ENCODE data around the gene CUTA. TPM values are rescaled to one million over a fixed set of nuclear protein-coding genes. Genes with fewer than 3 reads are reported as not detected.
A peak's percentile ranks its signal among the peaks of the same experiment; 100 is the strongest.

The CUTA gene
- total and polyA plus RNA-seq, 2 of the 13 experiments (the other 11 are each of a cell fraction or from before 2014, with no cell fraction given), result 170 to 180 TPM

GRCh38 chr6:33425668-33426577, 8.0 kb upstream of the CUTA start (continued):
- no peak for TF ChIP-seq ZNF280D (CRISPR knock-in tag; IDR thresholded peaks at IDR 0.05)
- no peak; the same call in 1 of the 2 replicates for TF ChIP-seq BORCS8-MEF2B (CRISPR knock-in tag; IDR thresholded peaks at IDR 0.05)
- TF ChIP-seq GABPA (IDR thresholded peaks at IDR 0.05; ENCODE audit: low read depth, low read length), result no peak; the same call in 1 of the 2 replicates
- TF ChIP-seq GABPA (CRISPR knock-in tag; IDR thresholded peaks at IDR 0.05; ENCODE audit: low read depth), result peak; percentile 27; the same call in 1 of the 2 replicates
- TF ChIP-seq ZSCAN20 (CRISPR knock-in tag; IDR thresholded peaks at IDR 0.05; ENCODE audit: borderline replicate concordance), result no peak
- TF ChIP-seq GATAD2A (CRISPR knock-in tag; IDR thresholded peaks at IDR 0.05), result no peak
- TF ChIP-seq ZMYM3 (CRISPR knock-in tag; IDR thresholded peaks at IDR 0.05), result peak; percentile 16; the same call in 1 of the 2 replicates
- no peak; the same call in 1 of the 2 replicates for TF ChIP-seq NFKBIZ (CRISPR knock-in tag; IDR thresholded peaks at IDR 0.05)
- peak; percentile 44; the same call in 1 of the 2 replicates for TF ChIP-seq KDM4B (CRISPR knock-in tag; IDR thresholded peaks at IDR 0.05)
- no peak for TF ChIP-seq STAT6 (CRISPR knock-in tag; IDR thresholded peaks at IDR 0.05; ENCODE audit: borderline replicate concordance)
- TF ChIP-seq SALL2 (CRISPR knock-in tag; IDR thresholded peaks at IDR 0.05), result no peak
- TF ChIP-seq RXRA (CRISPR knock-in tag; IDR thresholded peaks at IDR 0.05), result peak; percentile 57; the same call in 1 of the 2 replicates
- peak; percentile 69 for TF ChIP-seq PHF8 (CRISPR knock-in tag; IDR thresholded peaks at IDR 0.05)
- no peak for TF ChIP-seq HNF4G (IDR thresholded peaks at IDR 0.05; ENCODE audit: borderline replicate concordance, low read depth, low read length)
- no peak; the same call in 1 of the 2 replicates for TF ChIP-seq HNF4G (CRISPR knock-in tag; IDR thresholded peaks at IDR 0.05; ENCODE audit: borderline replicate concordance, low read depth)
- TF ChIP-seq MYC (CRISPR knock-in tag; IDR thresholded peaks at IDR 0.05; ENCODE audit: borderline replicate concordance), result peak; percentile 95
- TF ChIP-seq ZNF510 (CRISPR knock-in tag; IDR thresholded peaks at IDR 0.05; ENCODE audit: low read depth), result 0 out of 2 replicates have a peak, but pooled peaks have one; percentile 63
- TF ChIP-seq ZSCAN21 (CRISPR knock-in tag; IDR thresholded peaks at IDR 0.05; ENCODE audit: borderline replicate concordance), result no peak
- peak; percentile 55; the same call in 1 of the 2 replicates for TF ChIP-seq ZNF768 (CRISPR knock-in tag; IDR thresholded peaks at IDR 0.05)
- TF ChIP-seq FOXK1 (CRISPR knock-in tag; IDR thresholded peaks at IDR 0.05; ENCODE audit: borderline replicate concordance, low read depth), result peak; percentile 25; the same call in 1 of the 2 replicates
- 0 out of 2 replicates have a peak, but pooled peaks have one; percentile 68 for TF ChIP-seq KLF11 (CRISPR knock-in tag; IDR thresholded peaks at IDR 0.05)
- no peak for TF ChIP-seq SMARCC2 (IDR thresholded peaks at IDR 0.05)
- TF ChIP-seq MTA1 (CRISPR knock-in tag; IDR thresholded peaks at IDR 0.05; ENCODE audit: borderline replicate concordance), result peak; percentile 59; the same call in 1 of the 2 replicates
- no peak for TF ChIP-seq BRCA1 (CRISPR knock-in tag; IDR thresholded peaks at IDR 0.05)
- no peak for TF ChIP-seq NFYC (CRISPR knock-in tag; IDR thresholded peaks at IDR 0.05)
- peak; percentile 43; the same call in 1 of the 2 replicates for TF ChIP-seq ZBTB7A (CRISPR knock-in tag; IDR thresholded peaks at IDR 0.05)

Data from HepG2 (cell line).